VCaP (cell line): Measurements from ENCODE around the gene CDC25A.
A peak's percentile ranks its signal among the peaks of the same experiment; 100 is the strongest.

Experiments used
- H3K27ac ChIP-seq: fragments of 450-650 bp; 2 replicates; pipeline ENCODE4 v1.5.1; 2017
- CTCF ChIP-seq: fragments of 450-650 bp; conservative IDR thresholded peaks from 2 replicates; pipeline ENCODE4 v1.5.1; 2017; ENCODE audit warnings: mild to moderate bottlenecking, moderate library complexity

CDC25A gene

GRCh38 chr3:48118322-48118721 is 69.9 kb downstream of the CDC25A start:
- TF ChIP-seq CTCF = no peak
- no peak overlapping the region for H3K27ac ChIP-seq

- no peak for TF ChIP-seq CTCF
- peak overlapping the region; percentile 46 for H3K27ac ChIP-seq
Observed at GRCh38 chr3:48112813-48113212, 75.4 kb downstream of the CDC25A start.

DNA sequence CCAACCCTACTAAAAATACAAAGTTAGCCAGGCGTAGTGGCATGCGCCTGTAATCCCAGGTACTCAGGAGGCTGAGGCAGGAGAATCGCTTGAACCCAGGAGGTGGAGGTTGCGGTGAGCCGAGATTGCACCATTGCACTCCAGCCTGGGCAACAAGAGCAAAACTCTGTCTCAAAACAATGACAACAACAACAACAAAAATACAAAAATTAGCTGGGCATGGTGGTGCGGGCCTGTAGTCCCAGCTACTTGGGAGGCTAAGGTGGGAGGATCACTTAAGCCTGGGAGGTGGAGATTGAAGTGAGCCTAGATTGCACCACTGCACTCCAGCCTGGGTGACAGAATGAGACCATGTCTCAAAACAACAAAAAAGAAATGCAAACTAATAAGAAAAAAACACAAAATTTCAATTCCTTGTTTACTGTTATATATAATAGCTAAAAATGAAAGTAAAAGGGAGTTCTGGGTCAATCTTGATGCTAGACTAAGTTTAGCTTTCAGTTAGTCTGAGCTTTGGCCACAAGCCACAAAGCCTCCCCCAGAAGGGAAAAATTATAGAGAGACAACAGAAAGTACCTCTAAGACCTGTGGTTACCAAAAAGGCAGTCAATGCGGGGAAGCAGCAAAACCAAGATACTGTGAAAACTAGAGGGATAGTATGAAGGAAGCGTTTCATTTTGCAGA is 76.0 kb downstream of the CDC25A start:
- peak overlapping the region; percentile 46 for H3K27ac ChIP-seq

DNA sequence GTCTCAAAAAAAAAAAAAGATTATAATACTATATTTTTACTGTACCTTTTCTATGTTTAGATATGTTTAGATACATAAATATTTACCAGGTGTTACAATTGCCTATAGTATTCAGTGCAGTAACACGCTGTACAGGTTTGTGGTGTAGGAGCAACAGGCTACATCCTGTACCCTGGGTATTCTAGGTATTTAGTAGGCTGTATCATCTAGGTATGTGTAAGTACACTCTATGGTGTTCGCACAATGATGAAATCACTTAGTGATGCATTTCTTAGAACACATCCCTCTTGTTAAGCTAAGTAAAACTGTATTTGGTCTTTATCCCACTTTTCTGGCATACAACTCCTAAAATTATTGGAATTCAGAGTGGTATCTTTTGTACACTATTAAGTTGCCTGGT is 77.8 kb downstream of the CDC25A start:
- no peak overlapping the region for H3K27ac ChIP-seq
- TF ChIP-seq CTCF = no peak

DNA sequence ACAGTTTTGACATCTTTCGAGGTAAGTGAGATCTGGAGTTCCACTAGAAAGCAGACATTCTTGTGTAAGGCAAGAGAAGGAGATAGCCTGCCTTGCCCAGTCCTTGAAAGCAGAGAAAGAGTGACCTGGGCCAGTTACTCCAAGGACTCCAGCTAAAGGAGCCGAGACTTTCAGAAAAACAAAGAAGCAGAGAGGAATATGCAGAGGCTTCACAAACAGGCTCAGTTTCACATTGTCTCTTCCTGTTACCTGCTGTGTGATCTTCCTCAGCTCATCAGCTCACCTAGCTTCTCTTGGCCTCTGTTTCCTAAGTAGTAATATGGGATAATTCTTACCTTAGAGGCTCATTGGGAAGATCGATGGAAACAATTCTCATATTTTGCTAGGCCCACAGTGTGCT is 81.0 kb downstream of the CDC25A start:
- H3K27ac ChIP-seq = no peak overlapping the region
- no peak for TF ChIP-seq CTCF
